HEK293 (cell line): ENCODE results near the gene F10.

Experiments
- CTCF ChIA-PET: fragments of 350-600 bp; formaldehyde crosslinking; extraction: SDS; loops from one replicate; lab custom pipeline; 2021; ENCODE audit warnings: antibody characterized with exemption; lab: Yijun Ruan, JAX
- POLR2A ChIA-PET: fragments of 300-600 bp; formaldehyde crosslinking; extraction: SDS; loops from one replicate; lab custom pipeline; 2020; ENCODE audit warnings: antibody characterized with exemption, inconsistent platforms; lab: Yijun Ruan, JAX
- H3K27ac ChIP-seq: fragments of 200-500 bp; sonication (Bioruptor generic); 2 replicates; pipeline ENCODE4 v1.5.1; 2014; ENCODE audit warnings: low read depth, low read length, control low read depth, inconsistent platforms; ENCODE audit errors: extremely low read depth
- H3K36me3 ChIP-seq, 2 experiments: fragments of 200-500 bp in 1 of 2; sonication (Bioruptor generic) in 1 of 2; 1 replicate in 1 of 2; 2 replicates in 1 of 2; pipeline ENCODE4 v1.5.1; 2014 to 2017; ENCODE audit warnings: inconsistent platforms in 2 of 2, low read length in 2 of 2; ENCODE audit not compliant: control insufficient read depth in 2 of 2, insufficient read depth in 1 of 2
- H3K4me1 ChIP-seq: fragments of 200-500 bp; sonication (Bioruptor generic); 2 replicates; pipeline ENCODE4 v1.5.1; 2014; ENCODE audit warnings: mild to moderate bottlenecking, low read length, inconsistent platforms; ENCODE audit not compliant: control insufficient read depth, insufficient read depth
- H3K4me3 ChIP-seq: 2 replicates; pipeline ENCODE4 v1.5.1; 2011; ENCODE audit warnings: low read depth, mild to moderate bottlenecking, control low read depth, low read length, moderate library complexity
- H3K9me3 ChIP-seq: fragments of 200-500 bp; sonication (Bioruptor generic); 2 replicates; pipeline ENCODE4 v1.5.1; 2014; ENCODE audit warnings: low read depth, low read length, inconsistent platforms; ENCODE audit not compliant: control insufficient read depth, insufficient read depth
- REPIN1 ChIP-seq: fragments of 450-650 bp; formaldehyde crosslinking; IDR thresholded peaks from 2 replicates; pipeline ENCODE4 v1.5.1; 2017; ENCODE audit warnings: missing biosample characterization, missing genetic modification characterization, low read depth
- SCRT1 ChIP-seq: fragments of 450-650 bp; formaldehyde crosslinking; IDR thresholded peaks from 2 replicates; pipeline ENCODE4 v1.5.1; 2016; ENCODE audit warnings: missing biosample characterization, missing genetic modification characterization, borderline replicate concordance
- ZNF112 ChIP-seq: fragments of 450-650 bp; formaldehyde crosslinking; IDR thresholded peaks from 2 replicates; pipeline ENCODE4 v1.5.0; 2017; ENCODE audit warnings: missing biosample characterization, missing genetic modification characterization
- ZNF302 ChIP-seq: fragments of 450-650 bp; formaldehyde crosslinking; IDR thresholded peaks from 2 replicates; pipeline ENCODE4 v1.5.1; 2016; ENCODE audit warnings: missing biosample characterization, missing genetic modification characterization, low read depth
- ZNF335 ChIP-seq: fragments of 450-650 bp; formaldehyde crosslinking; conservative IDR thresholded peaks from 2 replicates; pipeline ENCODE4 v1.5.1; 2016; ENCODE audit warnings: missing biosample characterization, missing genetic modification characterization
- ZNF660 ChIP-seq: fragments of 450-650 bp; IDR thresholded peaks from 2 replicates; pipeline ENCODE4 v1.5.1; 2018; ENCODE audit warnings: missing biosample characterization, mild to moderate bottlenecking, missing genetic modification characterization
- TF ChIP-seq, protein P1 (sequence below): fragments of 450-650 bp; formaldehyde crosslinking; IDR thresholded peaks from 2 replicates; pipeline ENCODE4 v1.5.1; 2017; ENCODE audit warnings: missing biosample characterization, missing genetic modification characterization
- TF ChIP-seq, protein P2 (sequence below): fragments of 450-650 bp; formaldehyde crosslinking; IDR thresholded peaks from 2 replicates; pipeline ENCODE4 v1.5.1; 2016; ENCODE audit warnings: missing biosample characterization, missing genetic modification characterization
- TF ChIP-seq, protein P3 (sequence below): fragments of 450-650 bp; formaldehyde crosslinking; IDR thresholded peaks from 2 replicates; pipeline ENCODE4 v1.5.1; 2016; ENCODE audit warnings: missing biosample characterization, missing genetic modification characterization
- TF ChIP-seq, protein P4 (sequence below): fragments of 450-650 bp; formaldehyde crosslinking; IDR thresholded peaks from 2 replicates; pipeline ENCODE4 v1.5.1; 2016; ENCODE audit warnings: missing biosample characterization, missing genetic modification characterization, low read depth
- TF ChIP-seq, protein P5 (sequence below): sonication (generic); formaldehyde crosslinking; IDR thresholded peaks from 2 replicates; pipeline ENCODE4 v1.8.1; 2022; ENCODE audit warnings: mild to moderate bottlenecking, moderate library complexity, missing genetic modification reagents

Gene F10

DNA sequence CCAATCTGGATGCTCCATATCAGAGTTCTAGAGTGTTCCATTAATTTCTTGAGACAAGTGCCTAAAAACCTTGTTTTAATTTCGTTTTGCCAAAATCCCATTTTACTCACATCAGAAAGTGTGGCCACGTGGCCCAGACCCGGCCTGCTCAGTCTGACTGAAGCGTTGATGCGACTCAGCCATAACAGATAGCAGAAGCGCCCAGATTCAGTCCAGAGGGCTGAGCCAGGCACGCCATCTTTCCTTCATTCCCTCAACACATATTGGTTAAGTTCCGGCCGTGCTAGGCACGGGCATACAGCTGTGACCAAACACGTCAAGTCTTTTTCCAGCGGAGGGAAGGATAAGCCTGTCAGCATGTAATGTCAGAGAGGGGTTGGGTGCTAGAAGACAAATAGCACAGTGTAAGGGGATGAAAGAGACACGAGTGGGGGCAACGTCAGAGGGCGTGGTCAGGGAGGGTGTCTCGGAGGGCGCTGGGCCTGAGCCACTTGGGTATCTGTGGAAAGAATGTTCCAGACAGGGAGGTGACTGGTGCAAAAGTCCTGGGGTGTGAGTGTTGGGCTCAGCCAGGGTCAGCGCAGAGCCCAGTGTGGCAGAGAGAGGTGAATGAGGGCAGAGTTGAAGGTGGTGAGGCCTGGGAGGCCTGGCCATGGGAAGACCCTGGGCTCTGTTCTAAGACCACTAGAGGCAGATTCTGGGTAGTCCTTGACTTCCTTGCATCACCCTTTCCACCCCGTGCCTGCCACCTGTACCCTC is 3.1 kb downstream of the F10 start:
- no peak overlapping the region for H3K4me3 ChIP-seq
- no peaks in the 10 kb centered on the region for H3K9me3 ChIP-seq
- H3K36me3 ChIP-seq = no peaks in the 10 kb centered on the region
- POLR2A ChIA-PET = no interaction called here
- no peaks in the 10 kb centered on the region for H3K4me1 ChIP-seq
- TF ChIP-seq, protein P1, sequence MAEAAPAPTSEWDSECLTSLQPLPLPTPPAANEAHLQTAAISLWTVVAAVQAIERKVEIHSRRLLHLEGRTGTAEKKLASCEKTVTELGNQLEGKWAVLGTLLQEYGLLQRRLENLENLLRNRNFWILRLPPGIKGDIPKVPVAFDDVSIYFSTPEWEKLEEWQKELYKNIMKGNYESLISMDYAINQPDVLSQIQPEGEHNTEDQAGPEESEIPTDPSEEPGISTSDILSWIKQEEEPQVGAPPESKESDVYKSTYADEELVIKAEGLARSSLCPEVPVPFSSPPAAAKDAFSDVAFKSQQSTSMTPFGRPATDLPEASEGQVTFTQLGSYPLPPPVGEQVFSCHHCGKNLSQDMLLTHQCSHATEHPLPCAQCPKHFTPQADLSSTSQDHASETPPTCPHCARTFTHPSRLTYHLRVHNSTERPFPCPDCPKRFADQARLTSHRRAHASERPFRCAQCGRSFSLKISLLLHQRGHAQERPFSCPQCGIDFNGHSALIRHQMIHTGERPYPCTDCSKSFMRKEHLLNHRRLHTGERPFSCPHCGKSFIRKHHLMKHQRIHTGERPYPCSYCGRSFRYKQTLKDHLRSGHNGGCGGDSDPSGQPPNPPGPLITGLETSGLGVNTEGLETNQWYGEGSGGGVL = no peak
- TF ChIP-seq, protein P2, sequence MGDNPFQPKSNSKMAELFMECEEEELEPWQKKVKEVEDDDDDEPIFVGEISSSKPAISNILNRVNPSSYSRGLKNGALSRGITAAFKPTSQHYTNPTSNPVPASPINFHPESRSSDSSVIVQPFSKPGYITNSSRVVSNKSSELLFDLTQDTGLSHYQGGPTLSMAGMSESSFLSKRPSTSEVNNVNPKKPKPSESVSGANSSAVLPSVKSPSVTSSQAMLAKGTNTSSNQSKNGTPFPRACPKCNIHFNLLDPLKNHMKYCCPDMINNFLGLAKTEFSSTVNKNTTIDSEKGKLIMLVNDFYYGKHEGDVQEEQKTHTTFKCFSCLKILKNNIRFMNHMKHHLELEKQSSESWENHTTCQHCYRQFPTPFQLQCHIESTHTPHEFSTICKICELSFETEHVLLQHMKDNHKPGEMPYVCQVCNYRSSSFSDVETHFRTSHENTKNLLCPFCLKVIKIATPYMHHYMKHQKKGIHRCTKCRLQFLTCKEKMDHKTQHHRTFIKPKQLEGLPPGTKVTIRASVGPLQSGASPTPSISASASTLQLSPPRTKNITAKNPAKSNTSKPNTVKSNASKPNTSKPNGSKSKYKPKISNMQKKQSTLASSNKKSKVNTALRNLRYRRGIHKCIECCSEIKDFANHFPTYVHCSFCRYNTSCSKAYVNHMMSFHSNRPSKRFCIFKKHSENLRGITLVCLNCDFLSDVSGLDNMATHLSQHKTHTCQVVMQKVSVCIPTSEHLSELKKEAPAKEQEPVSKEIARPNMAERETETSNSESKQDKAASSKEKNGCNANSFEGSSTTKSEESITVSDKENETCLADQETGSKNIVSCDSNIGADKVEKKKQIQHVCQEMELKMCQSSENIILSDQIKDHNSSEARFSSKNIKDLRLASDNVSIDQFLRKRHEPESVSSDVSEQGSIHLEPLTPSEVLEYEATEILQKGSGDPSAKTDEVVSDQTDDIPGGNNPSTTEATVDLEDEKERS (tag by site-specific recombination) = no peak
- TF ChIP-seq ZNF660 (tag by site-specific recombination) (no peak), ZNF112 (no peak), ZNF335 (no peak), REPIN1 (tag by site-specific recombination) (no peak), ZNF302 (no peak), SCRT1 (tag by site-specific recombination) (no peak)
- TF ChIP-seq, protein P3, sequence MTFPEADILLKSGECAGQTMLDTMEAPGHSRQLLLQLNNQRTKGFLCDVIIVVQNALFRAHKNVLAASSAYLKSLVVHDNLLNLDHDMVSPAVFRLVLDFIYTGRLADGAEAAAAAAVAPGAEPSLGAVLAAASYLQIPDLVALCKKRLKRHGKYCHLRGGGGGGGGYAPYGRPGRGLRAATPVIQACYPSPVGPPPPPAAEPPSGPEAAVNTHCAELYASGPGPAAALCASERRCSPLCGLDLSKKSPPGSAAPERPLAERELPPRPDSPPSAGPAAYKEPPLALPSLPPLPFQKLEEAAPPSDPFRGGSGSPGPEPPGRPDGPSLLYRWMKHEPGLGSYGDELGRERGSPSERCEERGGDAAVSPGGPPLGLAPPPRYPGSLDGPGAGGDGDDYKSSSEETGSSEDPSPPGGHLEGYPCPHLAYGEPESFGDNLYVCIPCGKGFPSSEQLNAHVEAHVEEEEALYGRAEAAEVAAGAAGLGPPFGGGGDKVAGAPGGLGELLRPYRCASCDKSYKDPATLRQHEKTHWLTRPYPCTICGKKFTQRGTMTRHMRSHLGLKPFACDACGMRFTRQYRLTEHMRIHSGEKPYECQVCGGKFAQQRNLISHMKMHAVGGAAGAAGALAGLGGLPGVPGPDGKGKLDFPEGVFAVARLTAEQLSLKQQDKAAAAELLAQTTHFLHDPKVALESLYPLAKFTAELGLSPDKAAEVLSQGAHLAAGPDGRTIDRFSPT (tag by site-specific recombination) = no peak
- TF ChIP-seq, protein P4, sequence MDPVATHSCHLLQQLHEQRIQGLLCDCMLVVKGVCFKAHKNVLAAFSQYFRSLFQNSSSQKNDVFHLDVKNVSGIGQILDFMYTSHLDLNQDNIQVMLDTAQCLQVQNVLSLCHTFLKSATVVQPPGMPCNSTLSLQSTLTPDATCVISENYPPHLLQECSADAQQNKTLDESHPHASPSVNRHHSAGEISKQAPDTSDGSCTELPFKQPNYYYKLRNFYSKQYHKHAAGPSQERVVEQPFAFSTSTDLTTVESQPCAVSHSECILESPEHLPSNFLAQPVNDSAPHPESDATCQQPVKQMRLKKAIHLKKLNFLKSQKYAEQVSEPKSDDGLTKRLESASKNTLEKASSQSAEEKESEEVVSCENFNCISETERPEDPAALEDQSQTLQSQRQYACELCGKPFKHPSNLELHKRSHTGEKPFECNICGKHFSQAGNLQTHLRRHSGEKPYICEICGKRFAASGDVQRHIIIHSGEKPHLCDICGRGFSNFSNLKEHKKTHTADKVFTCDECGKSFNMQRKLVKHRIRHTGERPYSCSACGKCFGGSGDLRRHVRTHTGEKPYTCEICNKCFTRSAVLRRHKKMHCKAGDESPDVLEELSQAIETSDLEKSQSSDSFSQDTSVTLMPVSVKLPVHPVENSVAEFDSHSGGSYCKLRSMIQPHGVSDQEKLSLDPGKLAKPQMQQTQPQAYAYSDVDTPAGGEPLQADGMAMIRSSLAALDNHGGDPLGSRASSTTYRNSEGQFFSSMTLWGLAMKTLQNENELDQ (tag by site-specific recombination) = no peak
- TF ChIP-seq, protein P5, sequence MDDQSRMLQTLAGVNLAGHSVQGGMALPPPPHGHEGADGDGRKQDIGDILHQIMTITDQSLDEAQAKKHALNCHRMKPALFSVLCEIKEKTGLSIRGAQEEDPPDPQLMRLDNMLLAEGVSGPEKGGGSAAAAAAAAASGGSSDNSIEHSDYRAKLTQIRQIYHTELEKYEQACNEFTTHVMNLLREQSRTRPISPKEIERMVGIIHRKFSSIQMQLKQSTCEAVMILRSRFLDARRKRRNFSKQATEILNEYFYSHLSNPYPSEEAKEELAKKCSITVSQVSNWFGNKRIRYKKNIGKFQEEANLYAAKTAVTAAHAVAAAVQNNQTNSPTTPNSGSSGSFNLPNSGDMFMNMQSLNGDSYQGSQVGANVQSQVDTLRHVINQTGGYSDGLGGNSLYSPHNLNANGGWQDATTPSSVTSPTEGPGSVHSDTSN (CRISPR knock-in tag) = no peak
- CTCF ChIA-PET = interaction anchor here (0.7 kb wide), 1 partner anchor 9 kb away, joined by 3 read pairs; no protein-coding TSS in a partner anchor
- H3K27ac ChIP-seq = no peak overlapping the region
